HFF-Myc (cell line): Measurements from ENCODE around the gene GTF2F2.

Source experiments
- DNase-seq: peaks from one replicate; pipeline ENCODE4 v3.0.0-alpha.2; 2011; ENCODE audit warnings: low read depth; ENCODE audit errors: extremely low read depth
- H3K4me3 ChIP-seq: replicated peaks from 2 replicates; pipeline ENCODE4 v1.5.1; 2011; ENCODE audit warnings: low read depth, mild to moderate bottlenecking, control low read depth, low read length
- TF ChIP-seq, protein P1 (sequence below): IDR thresholded peaks from 2 replicates; pipeline ENCODE4 v1.5.1; 2012; ENCODE audit warnings: mild to moderate bottlenecking, low read depth, low read length, control low read depth; ENCODE audit errors: missing control alignments

GTF2F2 gene

GRCh38 chr13:45333251-45333976 lies 213.1 kb downstream of the GTF2F2 start:
- no peak for DNase-seq
- TF ChIP-seq, protein P1, sequence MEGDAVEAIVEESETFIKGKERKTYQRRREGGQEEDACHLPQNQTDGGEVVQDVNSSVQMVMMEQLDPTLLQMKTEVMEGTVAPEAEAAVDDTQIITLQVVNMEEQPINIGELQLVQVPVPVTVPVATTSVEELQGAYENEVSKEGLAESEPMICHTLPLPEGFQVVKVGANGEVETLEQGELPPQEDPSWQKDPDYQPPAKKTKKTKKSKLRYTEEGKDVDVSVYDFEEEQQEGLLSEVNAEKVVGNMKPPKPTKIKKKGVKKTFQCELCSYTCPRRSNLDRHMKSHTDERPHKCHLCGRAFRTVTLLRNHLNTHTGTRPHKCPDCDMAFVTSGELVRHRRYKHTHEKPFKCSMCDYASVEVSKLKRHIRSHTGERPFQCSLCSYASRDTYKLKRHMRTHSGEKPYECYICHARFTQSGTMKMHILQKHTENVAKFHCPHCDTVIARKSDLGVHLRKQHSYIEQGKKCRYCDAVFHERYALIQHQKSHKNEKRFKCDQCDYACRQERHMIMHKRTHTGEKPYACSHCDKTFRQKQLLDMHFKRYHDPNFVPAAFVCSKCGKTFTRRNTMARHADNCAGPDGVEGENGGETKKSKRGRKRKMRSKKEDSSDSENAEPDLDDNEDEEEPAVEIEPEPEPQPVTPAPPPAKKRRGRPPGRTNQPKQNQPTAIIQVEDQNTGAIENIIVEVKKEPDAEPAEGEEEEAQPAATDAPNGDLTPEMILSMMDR = no peak

More at GRCh38 chr13:45333251-45333976, 213.1 kb downstream of the GTF2F2 start:
- no peak overlapping the region for H3K4me3 ChIP-seq
